Ascending aorta (tissue), 2 donors: ENCODE results near the gene CLSTN2. TPM values are rescaled to one million over a fixed set of nuclear protein-coding genes. Genes with fewer than 3 reads are reported as not detected.

ENCODE experiments used
- DNase-seq, 2 donors: peaks; one replicate each; pipeline ENCODE4 v3.0.0-alpha.2; 2019; ENCODE audit warnings: low spot score in 2 of 2
- H3K27ac ChIP-seq, 2 donors: fragments of 200-600 bp; sonication (generic); one replicate each; pipeline ENCODE4 v1.5.1; 2016 to 2017; ENCODE audit warnings: mild to moderate bottlenecking in 1 of 2
- H3K27me3 ChIP-seq: fragments of 200-600 bp; sonication (generic); one replicate; pipeline ENCODE4 v1.5.1; 2017
- H3K36me3 ChIP-seq, 2 donors: fragments of 200-600 bp; sonication (generic); one replicate each; pipeline ENCODE4 v1.5.1; 2016
- H3K4me1 ChIP-seq, 2 donors: fragments of 200-600 bp; sonication (generic); one replicate each; pipeline ENCODE4 v1.5.1; 2016 to 2017; ENCODE audit warnings: mild to moderate bottlenecking in 1 of 2
- H3K4me3 ChIP-seq, 2 donors: fragments of 200-600 bp; sonication (generic); one replicate each; pipeline ENCODE4 v1.5.1; 2016 to 2017; ENCODE audit warnings: mild to moderate bottlenecking in 1 of 2
- H3K9me3 ChIP-seq, 2 donors: fragments of 200-600 bp; sonication (generic); one replicate each; pipeline ENCODE4 v1.5.1; 2016
- CTCF ChIP-seq, 3 experiments: fragments of 200-600 bp in 2 of 3; fragments of 450-650 bp in 1 of 3; sonication (generic) in 2 of 3; IDR thresholded peaks; one replicate each; pipeline ENCODE4 v1.5.1; 2016 to 2019; ENCODE audit warnings: antibody characterized with exemption in 3 of 3, mild to moderate bottlenecking in 1 of 3, moderate library complexity in 1 of 3
- intact Hi-C: fragments of 100-400 bp; cut with DNase I; formaldehyde crosslinking; loops from one replicate; pipeline ENCODE4 v1.15.1; 2023
- total RNA-seq: library from RNA; depleted of rRNA; stranded (reverse); fragments of >200 nt; gene quantifications from one replicate; pipeline ENCODE4 v1.1.0, GENCODE V29; 2016

The CLSTN2 gene
- total RNA-seq, 1 donor from 2014 or later = 65.8 TPM

- intact Hi-C loops = no loop called here
Observed at GRCh38 chr3:140521751-140522445, 586.9 kb downstream of the CLSTN2 start.

GRCh38 chr3:140522653-140523380 lies 587.8 kb downstream of the CLSTN2 start:
- H3K4me1 ChIP-seq = no peaks in the 10 kb centered on the region
- DNase-seq = no peak
- peaks cover 0 to 5% of the 10 kb centered on the region in 2 donors for H3K9me3 ChIP-seq
- no peak for TF ChIP-seq CTCF (IDR thresholded peaks at IDR 0.05)
- intact Hi-C loops = no loop called here
- no peaks in the 10 kb centered on the region for H3K27me3 ChIP-seq
- H3K4me3 ChIP-seq = no peak overlapping the region
- H3K27ac ChIP-seq = no peak overlapping the region
- H3K36me3 ChIP-seq = no peaks in the 10 kb centered on the region

More at GRCh38 chr3:140521751-140522445, 586.9 kb downstream of the CLSTN2 start:
- no peak overlapping the region for H3K27ac ChIP-seq
- H3K36me3 ChIP-seq = no peaks in the 10 kb centered on the region
- H3K9me3 ChIP-seq = peaks cover 0 to 7% of the 10 kb centered on the region in 2 donors
- TF ChIP-seq CTCF (IDR thresholded peaks at IDR 0.05) = no peak
- no peaks in the 10 kb centered on the region for H3K4me1 ChIP-seq
- DNase-seq = no peak
- no peak overlapping the region for H3K4me3 ChIP-seq
- no peaks in the 10 kb centered on the region for H3K27me3 ChIP-seq

- intact Hi-C loops = no loop called here
- DNase-seq = no peak
- Histone ChIP-seq H3K27ac (no peak overlapping the region), H3K4me3 (no peak overlapping the region), H3K36me3 (no peaks in the 10 kb centered on the region), H3K9me3 (peaks cover 0 to 5% of the 10 kb centered on the region in 2 donors), H3K27me3 (no peaks in the 10 kb centered on the region), H3K4me1 (no peaks in the 10 kb centered on the region)
- no peak for TF ChIP-seq CTCF (IDR thresholded peaks at IDR 0.05)
Observed at GRCh38 chr3:140523600-140523999, 588.6 kb downstream of the CLSTN2 start.

GRCh38 chr3:140527156-140527555 lies 592.2 kb downstream of the CLSTN2 start:
- H3K36me3 ChIP-seq = no peaks in the 10 kb centered on the region
- no peak overlapping the region for H3K4me3 ChIP-seq
- no peaks in the 10 kb centered on the region for H3K4me1 ChIP-seq
- H3K27ac ChIP-seq = no peak overlapping the region
- H3K27me3 ChIP-seq = no peaks in the 10 kb centered on the region
- DNase-seq = no peak
- intact Hi-C loops = no loop called here
- H3K9me3 ChIP-seq = no peaks in the 10 kb centered on the region
- no peak for TF ChIP-seq CTCF (IDR thresholded peaks at IDR 0.05)

- Histone ChIP-seq H3K4me1 (no peaks in the 10 kb centered on the region), H3K27me3 (no peaks in the 10 kb centered on the region), H3K9me3 (no peaks in the 10 kb centered on the region), H3K36me3 (no peaks in the 10 kb centered on the region), H3K27ac (no peak overlapping the region), H3K4me3 (no peak overlapping the region)
- intact Hi-C loops = no loop called here
- TF ChIP-seq CTCF (IDR thresholded peaks at IDR 0.05) = no peak
- DNase-seq = no peak
Observed at GRCh38 chr3:140529096-140529495, 594.1 kb downstream of the CLSTN2 start.
